Mesothelial cell of epicardium (in vitro differentiated cells): ENCODE data around the gene CNNM4. TPM values are rescaled to one million over a fixed set of nuclear protein-coding genes. Genes with fewer than 3 reads are reported as not detected.

ENCODE experiments used
- DNase-seq, 2 experiments: peaks; one replicate each; pipeline ENCODE4 v3.0.0; 2021; ENCODE audit warnings: low spot score in 2 of 2; ENCODE audit not compliant: unreplicated experiment in 2 of 2
- H3K27ac Mint-ChIP-seq: 2 replicates; pipeline ENCODE4 v1.8.0; 2021; ENCODE audit warnings: mixed read lengths
- H3K27me3 Mint-ChIP-seq: 2 replicates; pipeline ENCODE4 v1.8.0; 2021; ENCODE audit warnings: low read depth, mixed read lengths
- H3K36me3 Mint-ChIP-seq: 2 replicates; pipeline ENCODE4 v1.8.0; 2021; ENCODE audit warnings: mixed read lengths
- H3K4me1 Mint-ChIP-seq: 2 replicates; pipeline ENCODE4 v1.8.0; 2021; ENCODE audit warnings: mixed read lengths
- H3K4me3 Mint-ChIP-seq: 2 replicates; pipeline ENCODE4 v1.8.0; 2021; ENCODE audit warnings: mild to moderate bottlenecking, moderate library complexity, mixed read lengths
- H3K9me3 Mint-ChIP-seq: 2 replicates; pipeline ENCODE4 v1.8.0; 2021; ENCODE audit warnings: mixed read lengths
- CTCF ChIP-seq: fragments of 200-600 bp; sonication (generic); IDR thresholded peaks from one replicate; pipeline ENCODE4 v1.5.0; 2021; ENCODE audit warnings: antibody characterized with exemption; ENCODE audit not compliant: unreplicated experiment
- total RNA-seq: library from RNA; stranded (reverse); gene quantifications from 3 replicates; pipeline ENCODE4 v1.2.1, GENCODE V29; 2021

The CNNM4 gene
- total RNA-seq, 1 donor from 2014 or later = 20.0 TPM

- Mint-ChIP-seq H3K36me3 (peaks cover 19% of the 10 kb centered on the region), H3K27ac (no peak overlapping the region), H3K27me3 (no peaks in the 10 kb centered on the region), H3K4me1 (peaks cover 32% of the 10 kb centered on the region), H3K9me3 (no peaks in the 10 kb centered on the region), H3K4me3 (no peak overlapping the region)
- TF ChIP-seq CTCF = no peak
- DNase-seq = no peak
Observed at GRCh38 chr2:96737251-96737650, 23.5 kb upstream of the CNNM4 start.

GRCh38 chr2:96737831-96738230 lies 22.9 kb upstream of the CNNM4 start:
- DNase-seq = no peak
- no peak for TF ChIP-seq CTCF
- Mint-ChIP-seq H3K4me3 (peak overlapping the region; percentile 31), H3K27me3 (no peaks in the 10 kb centered on the region), H3K36me3 (peaks cover 18% of the 10 kb centered on the region), H3K4me1 (peaks cover 32% of the 10 kb centered on the region), H3K9me3 (no peaks in the 10 kb centered on the region), H3K27ac (no peak overlapping the region)

GRCh38 chr2:96739076-96739632 lies 21.5 kb upstream of the CNNM4 start:
- no peak for TF ChIP-seq CTCF
- H3K36me3 Mint-ChIP-seq = peaks cover 4% of the 10 kb centered on the region
- no peak for DNase-seq
- peak overlapping the region; percentile 95 for H3K27ac Mint-ChIP-seq
- H3K27me3 Mint-ChIP-seq = no peaks in the 10 kb centered on the region
- no peaks in the 10 kb centered on the region for H3K9me3 Mint-ChIP-seq
- H3K4me1 Mint-ChIP-seq = peaks cover 32% of the 10 kb centered on the region
- H3K4me3 Mint-ChIP-seq = peak overlapping the region; percentile 97

- Mint-ChIP-seq H3K4me1 (peaks cover 32% of the 10 kb centered on the region), H3K9me3 (no peaks in the 10 kb centered on the region), H3K36me3 (peaks cover 2% of the 10 kb centered on the region), H3K27me3 (no peaks in the 10 kb centered on the region), H3K27ac (peak within 1 kb of the TSS; percentile 95), H3K4me3 (peak within 1 kb of the TSS; percentile 97)
- peak; percentile 90 to 92 for DNase-seq
- TF ChIP-seq CTCF = no peak
Observed at GRCh38 chr2:96739633-96740428, 20.9 kb upstream of the CNNM4 start, which contains the start of gene LMAN2L. LMAN2L (minus strand) TSS chr2:96740064; CDS start chr2:96740040, 24 bp downstream.

- no peak for DNase-seq
- Mint-ChIP-seq H3K27ac (peak overlapping the region; percentile 60), H3K9me3 (no peaks in the 10 kb centered on the region), H3K4me1 (peaks cover 11% of the 10 kb centered on the region), H3K36me3 (no peaks in the 10 kb centered on the region), H3K27me3 (peaks cover 4% of the 10 kb centered on the region), H3K4me3 (no peak overlapping the region)
- TF ChIP-seq CTCF = no peak
Observed at GRCh38 chr2:96747061-96747617, 13.6 kb upstream of the CNNM4 start.
